ENCODE results near the gene TAS2R20. TPM values are rescaled to one million over a fixed set of nuclear protein-coding genes. Genes with fewer than 3 reads are reported as not detected.

Gene TAS2R20
- total RNA-seq, 1 donor from 2014 or later: 1.3 TPM

DNA sequence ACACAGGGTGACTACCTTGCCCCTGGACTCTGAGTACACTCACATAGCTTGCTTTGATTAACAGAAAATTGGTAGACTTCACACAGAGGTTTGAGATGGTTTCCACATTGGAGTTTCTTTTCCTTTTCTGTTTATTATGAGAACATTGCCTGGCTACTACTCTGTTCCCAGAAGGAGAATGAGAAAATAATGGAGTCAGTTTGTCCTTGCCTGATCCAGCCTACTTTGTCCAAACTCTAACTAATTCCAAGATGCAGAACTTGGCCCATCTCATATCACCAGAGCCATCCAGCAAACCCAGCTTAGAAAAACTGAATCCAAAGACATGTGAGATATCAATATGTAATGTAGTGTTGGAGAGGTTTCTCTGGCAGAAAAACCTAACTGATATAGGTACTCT lies 31.8 kb downstream of the TAS2R20 start:
- DNase-seq (ENCODE audit: low spot score): no peak
- intact Hi-C loops (cut with DNase I): no loop called here

DNA sequence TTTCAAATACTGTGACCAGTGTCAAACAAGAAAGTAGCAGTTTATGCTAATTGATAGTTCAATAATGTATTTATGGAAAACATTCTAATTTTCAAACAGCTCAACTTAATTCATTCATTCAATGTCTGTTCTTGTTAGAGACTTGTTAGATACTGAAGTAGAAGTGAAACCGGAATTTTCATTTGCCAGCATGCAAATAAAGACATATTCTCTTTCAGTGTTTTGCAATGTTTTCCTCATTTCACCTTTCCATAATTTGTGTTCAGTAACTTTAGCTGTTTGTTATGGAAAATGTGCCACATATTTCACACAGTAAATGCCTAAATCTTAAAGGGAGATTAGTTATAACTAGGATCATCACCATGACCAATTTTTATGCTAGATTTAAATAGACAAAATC lies 32.6 kb downstream of the TAS2R20 start:
- intact Hi-C loops (cut with DNase I): no loop called here

DNA sequence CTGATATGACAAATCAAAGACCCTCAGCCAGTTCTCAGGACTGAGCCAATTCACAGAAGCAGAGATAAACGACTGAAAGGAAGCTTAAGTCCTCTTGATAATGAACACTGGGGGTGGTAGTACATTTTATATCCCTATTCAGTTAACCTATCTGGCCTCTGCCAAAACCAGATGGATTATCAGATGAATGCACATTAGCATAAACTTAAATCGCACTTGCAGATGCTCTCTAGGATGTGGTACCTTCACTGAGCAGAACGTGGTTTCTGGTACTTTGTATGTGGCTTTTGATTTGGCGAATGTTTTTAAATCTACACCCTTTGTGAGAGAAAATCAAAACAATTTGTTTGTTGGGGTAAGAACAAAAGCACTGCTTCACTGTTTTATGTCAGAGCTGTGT lies 37.9 kb downstream of the TAS2R20 start:
- intact Hi-C loops (cut with DNase I): no loop called here
- DNase-seq (ENCODE audit: low spot score): no peak

More for the DNA sequence above, 32.6 kb downstream of the TAS2R20 start:
- no peak for DNase-seq (ENCODE audit: low spot score)

DNA sequence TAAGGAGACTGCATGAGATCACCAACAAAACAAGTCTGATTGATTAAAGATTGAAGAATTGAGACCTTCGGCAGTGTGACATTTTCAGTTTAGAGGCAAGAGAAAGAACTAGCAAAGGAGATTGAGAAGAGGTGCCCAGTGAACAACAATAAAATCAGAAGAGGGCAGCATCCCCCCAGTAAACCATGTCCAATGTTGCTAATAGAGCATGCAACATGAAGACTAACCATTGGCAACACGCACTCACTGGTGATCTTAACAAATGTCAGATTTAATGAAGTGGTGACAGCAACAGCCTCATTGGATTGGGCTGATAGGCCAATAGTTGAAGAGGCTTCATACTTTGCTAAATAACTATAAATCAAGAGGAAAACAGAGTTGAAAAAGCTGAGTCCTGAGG lies 38.3 kb downstream of the TAS2R20 start:
- intact Hi-C loops (cut with DNase I): no loop called here
- DNase-seq (ENCODE audit: low spot score): no peak

DNA sequence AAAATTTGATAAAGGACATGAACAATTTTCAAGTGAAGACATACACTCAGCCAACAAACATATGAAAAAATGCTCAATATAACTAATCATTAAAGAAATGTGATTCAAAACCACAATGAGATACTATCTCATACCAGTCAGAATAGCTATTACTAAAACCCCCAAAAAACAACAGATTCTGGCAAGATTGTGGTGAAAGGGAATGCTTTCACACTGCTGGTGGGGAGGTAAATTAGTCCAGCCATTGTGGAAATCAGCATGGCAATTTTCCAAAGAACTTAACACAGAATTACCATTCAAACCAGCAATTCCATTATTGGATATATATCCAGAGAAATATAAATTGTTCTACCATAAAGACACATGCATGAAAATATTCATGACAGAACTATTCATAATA lies 40.4 kb downstream of the TAS2R20 start:
- intact Hi-C loops (cut with DNase I): no loop called here
- no peak for DNase-seq (ENCODE audit: low spot score)

DNA sequence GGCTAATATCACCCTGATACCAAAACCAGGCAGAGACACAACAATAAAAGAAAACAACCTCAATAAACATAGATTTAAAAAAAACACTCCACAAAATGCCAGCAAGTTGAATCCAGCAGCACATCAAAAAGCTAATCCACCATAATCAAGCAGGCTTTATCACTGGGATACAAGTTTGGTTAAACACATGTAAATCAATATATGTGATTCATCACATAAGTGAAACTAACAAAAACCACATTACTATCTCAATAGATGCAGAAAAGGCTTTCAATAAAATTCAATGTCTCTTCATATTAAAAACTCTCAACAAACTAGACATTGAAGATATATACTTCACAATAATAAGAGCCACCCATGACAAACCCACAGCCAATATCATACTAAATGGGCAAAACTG lies 42.0 kb downstream of the TAS2R20 start:
- intact Hi-C loops (cut with DNase I): no loop called here
- no peak for DNase-seq (ENCODE audit: low spot score)

DNA sequence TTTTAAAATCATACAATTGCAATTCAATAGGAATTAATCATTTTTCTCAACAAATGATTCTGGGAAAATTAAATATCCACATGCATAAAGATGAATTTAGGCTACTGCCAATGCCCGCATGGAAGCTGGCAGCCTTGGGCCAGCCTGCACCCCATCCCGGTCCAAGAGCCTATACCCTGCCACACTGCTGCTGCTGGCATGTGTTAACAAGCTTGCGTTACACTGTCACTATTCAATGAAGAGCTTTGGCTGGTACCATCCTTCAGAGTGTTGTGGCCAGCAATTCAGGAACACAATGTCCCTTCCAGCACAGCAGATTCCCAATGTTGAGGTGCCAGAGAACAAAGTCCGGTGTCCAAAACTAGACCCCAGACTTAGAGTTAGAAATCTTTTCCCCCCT lies 45.5 kb downstream of the TAS2R20 start:
- intact Hi-C loops (cut with DNase I): no loop called here
- DNase-seq (ENCODE audit: low spot score): no peak

Other genes starting within 250 kb of the TAS2R20 start
- not detected for gene TAS2R7, start 195.7 kb downstream of the TAS2R20 start, total RNA-seq
- gene TAS2R8, start 191.0 kb downstream of the TAS2R20 start, total RNA-seq: not detected
- gene TAS2R9, start 188.1 kb downstream of the TAS2R20 start, total RNA-seq: not detected
- 0.30 TPM for gene TAS2R10, start 171.9 kb downstream of the TAS2R20 start, total RNA-seq
- gene PRR4, start 148.8 kb downstream of the TAS2R20 start, total RNA-seq: 2.6 TPM
- 10.2 TPM for gene PRH1, start 114.0 kb downstream of the TAS2R20 start, total RNA-seq
- 1.0 TPM for gene TAS2R13, start 88.7 kb downstream of the TAS2R20 start, total RNA-seq
- gene PRH2, start 69.1 kb downstream of the TAS2R20 start, total RNA-seq: not detected
- gene TAS2R14, start 59.0 kb downstream of the TAS2R20 start, total RNA-seq: 1.3 TPM
- gene TAS2R50, start 11.4 kb downstream of the TAS2R20 start, total RNA-seq: 0.97 TPM
- gene TAS2R19, start 24.3 kb upstream of the TAS2R20 start, total RNA-seq: 1.5 TPM
- gene TAS2R31, start 33.1 kb upstream of the TAS2R20 start, total RNA-seq: 2.1 TPM
- gene TAS2R46, start 64.0 kb upstream of the TAS2R20 start, total RNA-seq: 0.78 TPM
- 0.32 TPM for gene TAS2R43, start 94.0 kb upstream of the TAS2R20 start, total RNA-seq
- 2.2 TPM for gene TAS2R30, start 136.3 kb upstream of the TAS2R20 start, total RNA-seq
- gene SMIM10L1, start 172.9 kb upstream of the TAS2R20 start, total RNA-seq: 22.1 TPM
- gene TAS2R42, start 188.6 kb upstream of the TAS2R20 start, total RNA-seq: not detected

Data from cardiac septum (tissue), 1 donor.